NB4 (cell line): ENCODE results near the gene BARX1.

Source experiments
- DNase-seq: peaks from one replicate; pipeline ENCODE4 v3.0.0; 2010; ENCODE audit warnings: low read depth
- H3K4me3 ChIP-seq: one replicate; pipeline ENCODE4 v1.5.1; 2011; ENCODE audit warnings: mild to moderate bottlenecking, low read depth, low read length, moderate library complexity
- MYC ChIP-seq: IDR thresholded peaks from 2 replicates; pipeline ENCODE4 v1.6.1; 2011; ENCODE audit warnings: low read depth, low read length
- POLR2A ChIP-seq: IDR thresholded peaks from 2 replicates; pipeline ENCODE4 v1.6.1; 2011; ENCODE audit warnings: mild to moderate bottlenecking; ENCODE audit not compliant: insufficient read length; ENCODE audit errors: extremely low read depth
- TF ChIP-seq, protein P1 (sequence below): IDR thresholded peaks from 2 replicates; pipeline ENCODE4 v1.6.1; 2011; ENCODE audit warnings: low read depth, low read length
- TF ChIP-seq, protein P2 (sequence below): IDR thresholded peaks from one replicate; pipeline ENCODE4 v1.5.1; 2012; ENCODE audit warnings: low read depth, low read length

BARX1 gene

DNA sequence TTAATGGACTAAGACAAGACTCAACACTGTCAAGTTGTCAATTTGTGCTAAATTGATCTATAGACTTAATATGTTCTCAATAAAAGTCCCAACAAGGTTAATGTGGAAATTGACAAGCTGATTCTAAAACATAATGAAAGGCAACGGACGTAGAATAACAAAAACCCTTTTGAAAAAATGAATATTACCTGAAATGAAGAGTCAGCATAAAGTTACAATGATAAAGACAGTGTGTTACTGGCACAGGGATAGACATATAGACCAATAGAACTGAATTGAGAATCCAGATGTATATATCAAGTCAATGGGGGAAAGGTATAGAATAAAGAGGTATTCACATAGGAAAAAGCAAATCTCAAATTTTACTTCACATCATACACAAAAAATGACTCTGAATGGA lies 37.7 kb upstream of the BARX1 start:
- no peak for DNase-seq
- no peak overlapping the region for H3K4me3 ChIP-seq
- TF ChIP-seq, protein P1, sequence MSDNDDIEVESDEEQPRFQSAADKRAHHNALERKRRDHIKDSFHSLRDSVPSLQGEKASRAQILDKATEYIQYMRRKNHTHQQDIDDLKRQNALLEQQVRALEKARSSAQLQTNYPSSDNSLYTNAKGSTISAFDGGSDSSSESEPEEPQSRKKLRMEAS, result no peak
- TF ChIP-seq, protein P2, sequence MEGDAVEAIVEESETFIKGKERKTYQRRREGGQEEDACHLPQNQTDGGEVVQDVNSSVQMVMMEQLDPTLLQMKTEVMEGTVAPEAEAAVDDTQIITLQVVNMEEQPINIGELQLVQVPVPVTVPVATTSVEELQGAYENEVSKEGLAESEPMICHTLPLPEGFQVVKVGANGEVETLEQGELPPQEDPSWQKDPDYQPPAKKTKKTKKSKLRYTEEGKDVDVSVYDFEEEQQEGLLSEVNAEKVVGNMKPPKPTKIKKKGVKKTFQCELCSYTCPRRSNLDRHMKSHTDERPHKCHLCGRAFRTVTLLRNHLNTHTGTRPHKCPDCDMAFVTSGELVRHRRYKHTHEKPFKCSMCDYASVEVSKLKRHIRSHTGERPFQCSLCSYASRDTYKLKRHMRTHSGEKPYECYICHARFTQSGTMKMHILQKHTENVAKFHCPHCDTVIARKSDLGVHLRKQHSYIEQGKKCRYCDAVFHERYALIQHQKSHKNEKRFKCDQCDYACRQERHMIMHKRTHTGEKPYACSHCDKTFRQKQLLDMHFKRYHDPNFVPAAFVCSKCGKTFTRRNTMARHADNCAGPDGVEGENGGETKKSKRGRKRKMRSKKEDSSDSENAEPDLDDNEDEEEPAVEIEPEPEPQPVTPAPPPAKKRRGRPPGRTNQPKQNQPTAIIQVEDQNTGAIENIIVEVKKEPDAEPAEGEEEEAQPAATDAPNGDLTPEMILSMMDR, result no peak
- TF ChIP-seq MYC, result no peak
- TF ChIP-seq POLR2A, result no peak

DNA sequence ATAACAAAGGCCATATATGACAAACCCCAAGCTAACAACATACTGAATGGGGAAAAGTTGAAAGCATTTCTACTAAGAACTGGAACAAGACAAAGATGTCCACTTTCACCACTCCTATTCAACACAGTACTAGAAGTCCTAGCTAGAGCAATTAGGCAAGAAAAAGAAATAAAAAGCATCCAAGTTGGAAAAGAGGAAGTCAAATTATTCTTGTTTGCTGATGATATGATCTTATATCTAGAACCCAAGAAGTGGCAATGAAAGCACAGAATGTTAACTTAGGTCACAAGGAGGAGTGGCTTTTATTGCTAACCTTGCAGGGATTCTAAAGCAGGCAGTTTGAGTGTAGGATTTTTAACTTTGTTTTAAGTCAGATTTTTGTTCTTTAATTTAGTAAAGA lies 35.3 kb upstream of the BARX1 start:
- H3K4me3 ChIP-seq, result no peak overlapping the region
- TF ChIP-seq, protein P1, result no peak
- TF ChIP-seq POLR2A (no peak), MYC (no peak)
- TF ChIP-seq, protein P2, result no peak
- no peak for DNase-seq

DNA sequence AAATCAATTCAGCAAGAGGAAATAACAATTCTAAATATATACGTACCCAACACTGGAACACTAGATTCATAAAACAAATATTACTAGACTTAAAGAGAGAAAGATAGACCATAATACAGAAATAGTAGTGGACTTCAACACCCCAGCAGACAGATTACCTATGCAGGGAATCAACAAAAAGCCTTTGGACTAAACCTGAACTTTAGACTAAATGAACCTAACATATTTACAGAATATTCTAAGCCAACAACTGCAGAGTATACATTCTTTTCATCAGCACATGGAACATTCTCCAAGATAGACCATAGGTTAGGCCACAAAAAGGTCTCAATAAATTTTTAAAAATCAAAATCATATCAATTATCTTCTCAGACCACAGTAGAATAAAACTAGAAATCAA lies 32.9 kb upstream of the BARX1 start:
- TF ChIP-seq, protein P1, result no peak
- TF ChIP-seq, protein P2, result no peak
- TF ChIP-seq MYC (no peak), POLR2A (no peak)
- DNase-seq, result no peak
- no peak overlapping the region for H3K4me3 ChIP-seq

DNA sequence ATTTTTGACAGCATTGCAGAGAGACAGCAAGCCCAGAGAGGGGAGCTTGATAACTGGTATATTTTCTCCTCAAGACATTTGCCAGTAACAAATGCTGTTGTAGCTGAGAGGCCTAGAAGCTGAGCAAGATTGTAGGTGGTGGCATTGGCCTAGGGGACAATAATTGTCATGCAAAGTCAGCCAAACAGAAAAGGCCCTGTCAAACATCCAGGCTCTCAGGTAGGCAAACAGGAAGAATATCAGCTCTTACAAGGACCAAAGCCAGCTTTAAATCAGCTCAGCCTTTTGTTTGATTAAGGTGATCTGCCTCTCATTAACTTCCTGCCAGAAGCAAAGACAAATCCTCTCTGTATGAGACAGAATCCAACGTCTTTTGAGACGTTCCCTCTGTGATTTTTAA lies 29.7 kb upstream of the BARX1 start:
- TF ChIP-seq POLR2A, result no peak
- TF ChIP-seq, protein P1, result no peak
- TF ChIP-seq, protein P2, result no peak
- TF ChIP-seq MYC, result no peak
- H3K4me3 ChIP-seq, result no peak overlapping the region
- DNase-seq, result no peak

DNA sequence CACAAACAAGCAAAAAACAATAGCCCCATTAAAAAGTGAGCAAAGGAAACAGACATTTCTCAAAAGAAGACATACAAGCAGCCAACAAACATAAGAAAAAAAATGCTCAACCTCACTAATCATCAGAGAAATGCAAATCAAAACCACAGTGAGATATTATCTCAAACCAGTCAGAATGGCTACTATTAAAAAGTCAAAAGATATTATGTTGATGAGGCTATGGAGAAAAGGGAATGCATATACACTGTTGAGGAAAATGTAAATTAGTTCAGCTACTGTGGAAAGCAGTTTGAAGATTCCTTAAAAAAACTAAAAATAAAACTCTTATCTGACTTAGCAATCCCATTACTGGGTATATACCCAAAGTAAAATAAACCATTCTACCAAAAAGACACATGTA lies 28.7 kb upstream of the BARX1 start:
- DNase-seq, result no peak
- H3K4me3 ChIP-seq, result no peak overlapping the region
- no peak for TF ChIP-seq POLR2A
- no peak for TF ChIP-seq MYC
- TF ChIP-seq, protein P2, result no peak
- TF ChIP-seq, protein P1, result no peak

DNA sequence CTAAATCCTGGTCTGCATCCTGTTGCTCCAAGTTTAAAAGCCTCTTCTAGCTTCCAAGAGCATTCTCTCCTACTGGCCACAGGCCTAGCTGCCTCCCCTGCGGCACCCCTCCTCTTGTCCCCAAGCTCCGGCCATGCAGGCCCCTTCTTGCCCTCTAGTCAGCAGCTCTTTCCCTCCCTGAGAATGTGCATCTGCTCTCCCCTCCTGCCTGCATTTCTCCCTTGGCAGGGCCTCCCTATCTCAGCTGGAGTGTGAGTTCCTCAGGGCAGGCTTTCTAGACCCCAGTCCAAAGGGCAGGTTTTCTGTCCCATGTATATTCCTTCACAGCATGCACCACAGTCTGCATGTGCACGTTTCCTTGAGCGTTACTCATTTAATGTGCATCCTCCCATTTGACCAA lies 24.6 kb upstream of the BARX1 start:
- DNase-seq, result no peak
- TF ChIP-seq MYC (no peak), POLR2A (no peak)
- TF ChIP-seq, protein P2, result no peak
- TF ChIP-seq, protein P1, result no peak
- no peak overlapping the region for H3K4me3 ChIP-seq
